Central memory CD4-positive, alpha-beta T cell (primary cell): Measurements from ENCODE around the gene RSPH3.
"Not testable (repeated sequence)": the region's sequence is repeated elsewhere in the genome, so short reads cannot be mapped to it uniquely, and the experiment has no call there.

Experiments used
- DNase-seq: peaks from one replicate; pipeline ENCODE4 v3.0.0; 2022

Gene RSPH3

DNA sequence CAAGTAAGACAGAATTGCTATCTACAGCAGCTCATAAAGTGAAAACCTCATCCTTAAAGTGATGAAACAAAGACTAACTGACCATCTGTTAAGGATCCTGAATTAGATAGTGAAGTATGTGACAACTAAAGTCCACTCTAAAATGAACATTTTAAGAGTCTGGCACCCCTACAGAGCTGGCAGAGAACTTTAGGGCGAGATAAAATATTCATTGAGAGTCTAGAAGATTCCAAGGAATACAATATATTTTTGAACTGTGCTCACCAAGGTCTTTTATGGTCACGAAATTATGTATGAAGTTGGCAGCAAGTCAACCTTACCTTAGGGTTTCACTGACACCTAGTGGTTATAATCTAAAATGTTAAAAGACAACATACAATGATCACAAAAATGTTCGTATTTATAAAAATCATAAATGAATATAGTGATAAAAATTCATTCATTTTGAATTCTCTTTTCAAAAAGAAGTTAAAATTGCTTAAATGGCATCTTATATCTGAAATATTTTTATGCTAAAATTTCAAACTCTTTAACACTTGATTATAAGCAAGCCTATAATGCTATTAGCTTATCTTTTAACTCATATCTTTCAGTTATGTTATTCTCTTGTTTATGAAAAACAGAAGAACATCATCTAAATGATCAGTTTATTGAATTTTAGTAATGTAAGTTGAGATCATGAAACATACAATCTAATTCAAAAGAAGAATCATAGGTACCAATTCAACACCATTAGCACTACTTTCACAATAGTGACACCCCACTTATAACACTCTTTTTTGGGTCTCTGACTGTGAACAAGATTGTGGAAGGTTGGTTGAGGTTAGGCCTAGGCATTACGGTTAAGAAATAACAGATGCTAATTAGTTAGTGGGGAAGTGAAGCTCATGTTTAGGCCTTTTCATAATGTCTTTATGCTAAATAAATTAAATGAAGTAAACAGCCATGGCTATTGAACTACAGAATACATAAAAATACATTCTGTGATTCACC, 27.5 kb downstream of the RSPH3 start:
- DNase-seq = peak; percentile 51

DNA sequence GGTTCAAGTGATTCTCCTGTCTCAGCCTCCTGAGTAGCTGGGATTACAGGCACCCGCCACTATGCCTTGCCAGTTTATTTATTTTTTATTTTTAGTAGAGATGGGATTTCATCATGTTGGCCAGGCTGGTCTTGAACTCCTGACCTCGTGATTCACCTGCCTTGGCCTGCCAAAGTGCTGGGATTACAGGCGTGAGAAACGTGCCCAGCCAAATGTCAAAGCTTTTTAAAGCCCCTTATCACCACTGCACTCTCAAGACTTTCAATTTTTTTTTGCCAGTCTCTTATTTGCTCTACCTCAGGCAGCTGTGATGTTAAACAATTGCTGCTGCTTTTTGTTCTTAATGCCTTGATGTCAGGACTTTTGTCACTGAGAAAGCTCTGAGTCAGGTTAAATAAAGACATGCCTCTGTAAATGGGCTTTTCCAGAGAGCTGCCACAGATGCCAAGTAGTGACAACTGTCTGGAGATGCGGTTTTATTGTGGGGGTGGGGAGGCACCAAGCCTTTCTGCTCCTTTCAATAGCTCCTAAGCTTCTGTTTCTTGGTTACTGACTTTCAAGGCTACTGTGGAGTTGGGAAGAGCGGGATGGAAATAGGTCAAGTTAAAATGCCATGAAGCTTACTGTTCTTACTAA, 29.2 kb downstream of the RSPH3 start:
- DNase-seq = no peak

DNA sequence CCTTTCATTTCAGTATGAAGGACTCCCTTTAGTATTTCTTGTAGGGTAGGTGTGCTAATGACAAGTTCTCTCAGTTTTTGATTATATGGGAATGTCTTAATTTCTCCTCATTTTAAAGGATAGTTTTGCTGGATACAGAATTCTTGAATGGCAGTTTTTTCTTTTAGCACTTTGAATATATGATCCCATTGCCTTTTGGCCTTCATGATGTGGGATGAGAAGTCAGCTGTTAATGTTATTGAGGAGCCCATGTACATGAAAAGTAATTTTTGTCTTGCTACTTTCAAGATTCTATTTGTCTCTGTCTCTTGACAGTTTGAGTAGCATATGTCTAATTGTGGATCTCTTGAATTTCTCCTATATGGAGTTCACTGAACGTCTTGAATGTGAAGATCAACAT, 30.9 kb downstream of the RSPH3 start:
- no peak for DNase-seq

DNA sequence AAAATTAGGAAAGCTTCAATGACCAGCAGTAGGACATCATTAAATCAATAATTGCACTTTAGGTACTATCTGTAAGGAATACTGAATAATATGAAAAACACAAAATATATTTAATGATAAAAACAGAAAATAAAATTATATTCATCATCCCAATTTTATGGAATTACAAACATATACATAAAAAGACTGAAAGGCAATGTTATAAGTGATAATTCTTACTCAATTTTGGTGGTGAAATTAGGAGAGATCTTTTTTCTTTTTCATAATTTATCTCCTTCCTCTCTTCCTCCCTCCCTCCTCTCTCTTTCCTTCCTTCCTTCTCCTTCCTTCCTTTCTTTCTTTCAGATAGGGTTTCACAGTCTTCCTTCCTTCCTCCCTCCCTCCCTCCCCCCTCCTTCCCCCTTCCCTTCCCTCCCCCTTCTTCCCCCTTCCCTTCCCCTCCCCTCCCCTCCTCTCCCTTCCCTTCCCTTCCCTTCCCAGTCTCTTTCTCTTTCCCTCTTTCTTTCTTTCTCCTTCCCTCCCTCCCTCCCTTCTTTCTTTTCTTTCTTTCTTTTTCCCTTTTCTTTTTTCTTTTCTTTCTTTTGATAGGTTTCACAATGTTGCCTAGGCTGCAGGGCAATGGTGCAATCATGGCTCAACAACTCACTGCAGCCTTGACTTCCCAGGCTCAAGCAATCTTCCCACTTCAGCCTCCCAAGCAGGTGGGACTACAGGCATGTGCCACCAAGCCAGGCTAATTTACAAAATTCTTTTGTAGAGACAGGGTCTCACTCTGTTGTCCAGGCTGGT, 36.8 kb downstream of the RSPH3 start:
- DNase-seq = no peak

DNA sequence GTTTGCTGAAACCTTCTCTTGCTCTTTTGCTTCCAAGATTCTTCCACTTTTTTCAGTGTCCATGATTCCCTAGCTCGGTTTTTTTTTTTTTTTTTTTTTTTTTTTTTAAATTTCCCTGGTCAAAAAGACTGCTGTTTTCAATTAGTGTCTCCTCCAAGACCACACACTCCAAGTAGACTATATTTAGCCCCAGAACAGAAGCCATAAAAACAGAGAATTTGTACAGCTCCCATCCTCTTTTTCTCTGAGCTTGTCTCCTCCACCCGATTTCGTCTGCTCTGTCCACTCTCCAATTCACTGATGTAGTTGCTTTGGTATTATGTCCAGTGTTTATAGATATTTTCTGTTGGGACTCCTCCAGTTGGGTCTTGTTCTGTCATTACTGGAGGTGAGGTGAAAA, 37.6 kb downstream of the RSPH3 start:
- DNase-seq = no peak

DNA sequence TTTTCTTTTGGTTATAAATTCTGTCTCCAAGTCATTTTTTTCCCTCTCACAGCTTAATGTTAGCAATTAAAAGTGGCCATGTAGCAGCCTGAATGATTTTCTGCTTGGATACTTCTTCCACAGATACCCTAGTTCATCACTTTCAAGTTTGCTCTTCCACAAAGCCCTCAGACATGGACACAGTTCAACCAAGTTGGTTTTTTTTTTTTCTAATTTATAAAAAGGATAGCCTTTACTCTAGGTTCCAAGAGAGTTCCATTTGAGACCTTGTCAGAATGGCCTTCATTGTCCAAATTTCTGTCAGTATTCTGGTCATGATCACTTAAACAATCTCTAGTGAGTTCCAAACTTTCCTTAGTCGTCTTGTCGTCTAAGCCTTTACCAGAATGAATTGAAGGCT, 40.0 kb downstream of the RSPH3 start:
- DNase-seq = no peak

DNA sequence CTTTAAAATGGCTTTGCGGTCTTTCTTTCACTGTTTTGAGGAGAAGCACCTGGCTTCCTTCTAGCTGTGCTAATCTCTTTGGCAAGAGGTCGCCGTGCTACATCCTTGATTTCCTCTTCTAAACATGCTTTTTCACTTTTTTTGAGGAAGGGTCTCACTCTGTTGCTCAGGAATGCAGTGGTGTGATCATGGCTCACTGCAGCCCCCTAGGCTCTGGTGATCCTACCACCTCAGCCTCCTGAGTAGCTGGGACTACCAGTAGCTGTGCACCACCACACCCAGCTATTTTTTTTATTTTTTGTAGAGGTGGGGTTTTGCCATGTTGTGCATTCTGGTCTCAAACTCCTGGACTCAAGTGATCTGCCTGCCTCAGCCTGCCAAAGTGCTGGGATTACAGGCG, 40.5 kb downstream of the RSPH3 start:
- no peak for DNase-seq

DNA sequence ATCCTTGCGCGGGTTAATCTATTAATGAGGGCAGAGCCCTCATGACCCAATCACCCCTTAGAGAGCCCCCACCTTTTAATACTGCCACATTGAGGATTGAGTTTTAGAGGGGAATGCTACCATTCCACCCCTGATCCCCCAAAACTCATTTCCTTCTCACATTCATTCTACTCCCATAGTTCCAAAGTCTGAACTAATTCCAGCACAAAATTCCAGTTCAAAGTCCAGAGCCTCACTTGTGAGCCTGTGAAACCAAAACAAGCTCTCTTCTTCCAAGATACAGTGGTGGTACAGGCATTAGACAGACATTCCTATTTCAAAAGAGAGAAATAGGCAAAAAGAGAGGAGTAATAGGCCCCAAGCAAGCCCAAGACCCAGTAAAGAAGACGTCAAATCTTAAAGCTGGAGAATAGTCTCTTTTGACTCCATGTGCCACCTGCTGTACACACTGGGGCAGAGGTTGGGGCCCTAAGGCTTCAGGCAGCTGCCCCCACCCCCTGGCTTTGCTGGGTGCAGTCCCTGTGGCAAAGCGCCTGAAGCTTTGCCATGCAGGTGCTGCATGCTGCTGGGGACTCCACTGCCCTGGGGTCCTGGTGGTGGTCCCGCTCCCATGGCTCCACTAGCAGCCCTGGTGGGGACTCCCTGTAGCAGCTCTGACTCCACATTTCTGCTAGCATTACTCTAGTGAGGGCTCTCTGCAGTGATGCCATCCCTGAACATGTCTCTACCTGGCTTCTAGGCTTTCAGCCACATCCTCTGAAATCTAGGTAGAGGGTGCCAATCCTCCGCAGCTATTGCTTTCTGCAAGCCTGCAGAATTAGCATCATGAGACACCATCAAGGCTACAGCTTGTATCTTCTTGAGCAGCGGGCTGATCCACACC, 41.3 kb downstream of the RSPH3 start:
- DNase-seq = peak; percentile 13

DNA sequence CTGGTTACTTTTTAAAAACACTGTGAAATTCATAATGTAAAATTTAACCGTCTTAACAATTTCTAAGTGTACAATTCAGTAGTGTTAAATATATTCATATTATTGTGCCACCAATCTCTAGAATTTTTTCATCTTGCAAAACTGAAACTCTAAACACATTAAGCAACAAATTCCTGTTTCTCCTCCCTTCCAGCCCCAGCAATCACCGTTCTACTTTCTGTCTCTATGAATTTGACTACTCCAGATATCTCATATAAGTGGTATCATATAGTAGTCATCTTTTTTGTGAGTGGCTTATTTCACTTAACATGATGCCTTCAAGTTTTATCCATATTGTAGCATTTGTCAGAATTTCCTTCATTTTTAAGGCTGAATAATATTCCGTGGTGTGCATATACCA, 44.7 kb downstream of the RSPH3 start:
- no peak for DNase-seq

DNA sequence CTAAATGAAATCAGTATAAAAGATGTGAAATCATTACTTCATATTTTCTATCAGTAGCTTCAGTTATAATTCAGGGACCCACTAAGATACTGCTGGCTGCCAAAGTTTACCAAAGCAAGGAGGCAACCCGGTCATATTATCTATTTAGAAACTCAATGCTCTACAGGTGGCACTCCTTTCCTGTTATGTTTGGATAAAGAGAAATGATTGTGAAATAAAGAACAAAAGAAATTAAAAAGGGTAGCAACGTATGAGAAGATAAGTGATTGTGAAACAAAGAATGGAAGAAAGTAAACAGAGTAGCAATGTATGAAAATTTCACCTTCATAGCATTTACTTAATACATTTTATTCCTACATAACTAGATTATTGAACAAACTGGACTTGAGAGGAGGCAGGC, 45.2 kb downstream of the RSPH3 start:
- no peak for DNase-seq

DNA sequence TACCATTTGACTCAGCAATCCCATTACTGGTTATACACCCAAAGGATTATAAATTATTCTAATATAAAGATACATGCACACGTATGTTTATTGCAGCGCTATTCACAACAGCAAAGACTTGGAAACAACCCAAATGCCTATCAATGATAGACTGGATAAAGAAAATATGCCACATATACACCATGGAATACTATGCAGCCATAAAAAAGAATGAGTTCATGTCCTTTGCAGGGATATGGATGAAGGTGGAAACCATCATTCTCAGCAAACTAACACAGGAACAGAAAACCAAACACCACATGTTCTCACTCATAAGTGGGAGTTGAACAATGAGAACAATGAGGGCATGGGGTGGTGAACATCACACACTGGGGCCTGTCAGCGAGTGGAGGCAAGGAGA, 48.0 kb downstream of the RSPH3 start:
- DNase-seq = not testable (repeated sequence)

DNA sequence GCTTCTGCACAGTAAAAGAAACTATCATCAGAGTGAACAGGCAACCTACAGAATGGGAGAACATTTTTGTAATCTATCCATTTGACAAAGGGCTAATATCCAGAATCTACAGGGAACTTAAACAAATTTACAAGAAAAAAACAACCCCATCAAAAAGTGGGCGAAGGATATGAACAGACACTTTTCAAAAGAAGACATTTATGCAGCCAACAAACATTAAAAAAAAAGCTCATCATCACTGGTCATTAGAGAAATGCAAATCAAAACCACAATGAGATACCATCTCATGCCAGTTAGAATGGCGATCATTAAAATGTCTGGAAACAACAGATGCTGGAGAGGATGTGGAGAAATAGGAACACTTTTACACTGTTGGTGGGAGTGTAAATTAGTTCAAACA, 48.4 kb downstream of the RSPH3 start:
- not testable (repeated sequence) for DNase-seq

DNA sequence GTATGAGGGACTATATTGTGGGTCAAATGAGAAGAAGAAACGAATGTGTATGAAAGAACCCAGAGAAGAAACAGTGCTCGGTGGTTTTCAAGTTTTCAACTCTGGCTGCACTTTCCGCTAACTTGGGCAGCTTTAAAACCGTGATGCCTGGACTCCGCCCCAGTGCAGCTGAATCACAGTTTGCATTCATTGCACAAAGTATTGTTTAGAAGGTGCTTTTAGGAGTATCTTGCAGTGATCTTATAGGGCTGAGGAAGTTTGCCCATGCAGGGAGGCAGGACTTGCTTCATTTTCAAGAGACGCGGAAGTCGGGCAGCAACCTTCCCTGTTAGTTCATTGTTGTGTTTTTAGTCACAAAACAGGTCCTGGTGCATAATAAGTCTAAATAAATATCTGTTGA, 52.7 kb downstream of the RSPH3 start:
- DNase-seq = no peak

DNA sequence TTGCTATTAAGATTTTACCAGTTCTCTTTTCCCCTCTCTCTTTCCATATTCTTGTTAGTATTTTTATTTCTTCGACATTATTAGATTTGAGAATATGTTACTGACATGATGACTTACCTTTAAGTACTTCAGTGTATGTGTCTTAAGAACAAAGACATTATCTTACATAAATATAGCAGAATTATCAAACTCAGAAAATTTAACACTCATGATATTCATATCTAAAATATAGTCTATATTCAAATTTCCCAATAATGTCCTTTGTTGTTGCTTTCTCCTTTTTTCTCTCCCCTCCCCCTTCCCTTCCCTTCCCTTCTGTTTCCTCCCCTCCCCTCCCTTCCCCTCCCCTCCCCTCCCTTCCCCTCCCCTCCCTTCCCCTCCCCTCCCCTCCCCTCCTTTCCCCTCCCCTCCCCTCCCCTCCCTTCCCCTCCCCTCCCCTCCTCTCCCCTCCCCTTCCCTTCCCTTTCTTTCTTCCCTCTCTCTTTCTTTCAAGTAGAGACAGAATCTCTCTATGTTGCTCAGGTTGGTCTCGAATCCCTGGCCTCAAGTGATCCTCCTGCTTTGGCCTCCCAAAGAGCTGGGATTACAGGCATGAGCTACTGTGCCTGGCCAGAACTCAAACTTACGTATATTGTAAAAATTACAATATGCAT, 56.5 kb downstream of the RSPH3 start:
- no peak for DNase-seq

DNA sequence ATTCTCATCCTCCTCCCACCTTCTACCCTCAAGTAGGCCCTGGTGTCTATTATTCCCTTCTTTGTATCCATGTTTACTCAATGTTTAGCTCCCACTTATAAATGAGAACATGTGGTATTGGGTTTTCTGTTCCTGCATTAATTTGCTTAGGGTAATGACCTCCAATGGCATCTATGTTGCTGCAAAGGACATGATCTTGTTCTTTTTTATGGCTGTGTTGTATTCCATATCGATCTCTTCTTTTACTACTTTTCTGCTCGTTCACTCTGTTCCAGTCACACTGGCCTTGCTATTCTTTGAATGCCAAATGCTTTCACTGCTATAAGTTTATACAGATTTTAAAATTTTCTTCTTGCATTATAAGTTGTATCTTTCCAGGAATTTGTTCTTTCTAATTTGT, 57.7 kb downstream of the RSPH3 start:
- no peak for DNase-seq

DNA sequence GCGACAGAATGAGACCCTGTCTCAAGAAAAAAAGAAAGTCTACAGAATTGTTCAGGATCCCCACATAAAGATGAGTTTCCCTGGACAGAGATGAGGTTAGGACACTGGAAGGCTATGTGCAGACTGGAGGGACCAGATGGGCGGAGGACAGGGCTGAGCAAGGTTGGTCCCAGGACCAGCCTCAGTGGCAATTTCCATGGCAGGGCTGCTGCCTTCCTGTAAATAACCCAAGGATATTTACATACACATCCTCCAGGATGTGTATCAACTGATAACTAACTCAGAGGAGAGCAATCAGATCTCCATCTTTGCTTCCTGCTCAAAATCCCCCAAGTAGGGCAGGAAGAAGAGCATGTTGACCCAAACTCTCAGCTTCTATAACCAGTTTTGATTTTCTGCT, 58.8 kb downstream of the RSPH3 start:
- DNase-seq = no peak

DNA sequence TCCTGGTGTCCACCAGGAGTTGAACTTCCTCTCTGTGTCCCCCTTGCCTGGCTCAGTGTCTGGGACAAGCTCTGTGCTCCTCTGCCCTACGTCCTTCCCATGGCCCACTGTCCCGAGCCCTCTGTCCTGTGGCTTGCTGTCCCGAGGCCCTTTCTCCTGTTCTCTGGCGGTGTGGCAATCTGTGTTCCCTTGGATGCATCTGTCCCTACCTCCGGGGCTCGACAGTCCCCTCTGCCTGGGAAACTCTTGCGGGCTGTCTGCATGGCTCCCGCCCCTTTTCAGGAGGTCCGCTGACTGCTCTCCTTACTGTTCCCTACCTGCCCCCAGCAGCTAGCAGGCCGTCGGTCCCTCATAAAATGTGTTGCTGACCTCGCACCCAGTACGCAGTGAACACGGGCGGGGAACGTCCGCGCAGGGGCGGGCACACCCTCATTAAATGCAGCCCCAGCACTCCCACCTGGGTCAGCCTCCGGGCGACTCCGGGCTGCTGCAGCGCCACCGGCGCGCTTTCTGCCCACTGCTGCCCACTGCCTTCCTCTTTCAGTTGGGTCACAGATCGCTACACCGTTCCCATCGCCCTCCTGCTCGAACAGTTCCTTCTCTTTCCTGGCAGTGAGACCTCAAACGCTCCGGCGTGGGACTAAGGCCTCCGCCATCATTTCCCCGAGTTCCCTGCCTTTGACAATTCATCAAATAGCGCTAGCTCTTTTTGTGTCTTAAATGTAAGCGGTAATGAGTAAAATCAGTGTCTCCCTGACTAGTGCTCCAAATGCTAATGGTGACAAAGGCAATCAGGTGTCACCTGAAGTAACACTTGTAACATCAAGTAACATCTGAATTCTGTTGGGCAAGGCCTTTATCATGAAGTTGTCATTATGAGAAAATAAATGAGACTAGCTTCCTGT, 60.5 kb downstream of the RSPH3 start:
- DNase-seq = no peak

DNA sequence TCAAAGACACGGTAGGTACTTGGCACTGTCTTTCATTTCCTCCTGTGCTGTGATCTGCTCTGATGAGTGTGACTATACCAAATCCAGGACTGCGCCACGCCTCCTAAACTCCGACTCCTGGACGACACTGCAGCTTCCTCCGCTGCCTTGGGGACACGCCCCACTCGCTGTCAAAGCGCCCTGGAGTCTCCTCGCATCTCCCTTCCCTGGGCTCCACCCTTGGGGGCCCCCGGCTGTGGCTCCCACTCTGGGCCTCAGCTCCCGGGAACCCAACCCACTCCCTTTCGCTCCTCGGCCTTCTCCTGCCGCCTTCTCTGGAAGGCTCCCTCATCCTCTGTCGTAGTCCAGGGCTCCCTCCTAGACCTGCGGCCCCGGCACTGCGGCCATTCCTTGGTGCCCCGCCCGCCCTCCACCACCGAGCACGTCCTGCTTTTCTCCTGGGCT, 61.2 kb downstream of the RSPH3 start:
- no peak for DNase-seq

DNA sequence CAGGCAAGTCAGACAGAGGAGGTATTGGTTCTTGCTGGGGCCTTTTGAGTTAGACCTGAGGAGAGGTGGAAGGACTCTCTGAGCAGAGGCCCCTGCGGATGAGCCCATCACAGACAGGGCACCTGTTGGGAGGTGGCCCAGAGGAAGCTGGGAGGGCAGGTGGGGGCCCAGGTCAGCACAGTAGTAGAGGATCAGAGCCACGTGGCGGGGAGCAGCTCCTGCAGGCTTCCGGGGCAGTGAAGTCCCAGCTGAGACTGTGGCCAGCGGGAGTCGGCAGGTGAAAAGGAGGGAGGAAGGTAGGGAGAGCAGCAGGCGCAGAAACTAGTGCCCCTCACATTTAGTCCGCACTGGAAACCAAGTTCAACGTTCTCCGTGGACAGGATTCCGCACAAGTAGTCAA, 61.8 kb downstream of the RSPH3 start:
- DNase-seq = no peak

DNA sequence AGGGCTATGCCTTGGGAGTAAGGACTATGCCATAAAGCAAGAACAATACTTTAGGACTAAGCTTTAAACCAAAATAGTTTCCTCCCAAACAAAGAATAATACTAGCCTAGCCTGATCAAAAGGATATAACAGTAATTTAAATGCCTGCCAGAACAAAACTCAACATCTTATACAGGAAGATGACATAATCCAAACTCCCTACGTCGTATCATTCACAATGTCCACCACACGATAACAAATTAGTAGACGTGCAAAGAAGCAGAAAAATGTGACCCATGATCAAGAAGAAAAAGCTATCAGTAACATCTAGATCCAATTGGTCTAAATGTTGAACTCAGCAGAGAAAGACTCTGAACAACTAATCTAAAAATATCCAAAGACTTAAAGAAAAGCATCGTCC, 65.8 kb downstream of the RSPH3 start:
- no peak for DNase-seq
